ENCODE measurements around the gene DNM3. TPM values are rescaled to one million over a fixed set of nuclear protein-coding genes. Genes with fewer than 3 reads are reported as not detected.

DNM3 gene
- total and polyA plus RNA-seq, 9 of the 15 experiments (the other 6 are each of a cell fraction or from before 2014, with no cell fraction given) = 0.08 to 0.36 (median 0.22) TPM; not detected in 1

GRCh38 chr1:172405912-172406311, 564.6 kb downstream of the DNM3 start:
- ATAC-seq = no peak
- Histone ChIP-seq H4K20me1 (replicated peaks; ENCODE audit: control insufficient read depth, insufficient read depth, low read length) (no peaks in the 10 kb centered on the region), H3K27me3 (ENCODE audit: control insufficient read depth in 2 of 2, insufficient read depth in 2 of 2, low read length in 2 of 2) (no peaks in the 10 kb centered on the region), H3K79me2 (ENCODE audit: control insufficient read depth, insufficient read depth, low read length) (no peaks in the 10 kb centered on the region), H3K4me3 (no peak overlapping the region), H3K36me3 (ENCODE audit: control insufficient read depth, insufficient read depth, low read length) (no peaks in the 10 kb centered on the region), H3K9ac (ENCODE audit: insufficient read depth in 1 of 2, low read depth in 2 of 2, low read length in 2 of 2) (no peak overlapping the region), H2AFZ (ENCODE audit: low read depth, low read length) (no peak overlapping the region), H3K9me3 (replicated peaks; ENCODE audit: control insufficient read depth, insufficient read depth, low read depth, low read length) (no peaks in the 10 kb centered on the region), H3K27ac (ENCODE audit: extremely low read depth, low read depth, low read length) (no peak overlapping the region), H3K4me2 (ENCODE audit: insufficient read depth, low read length) (no peak overlapping the region), H3K9me1 (ENCODE audit: control insufficient read depth, insufficient read depth, low read length) (no peaks in the 10 kb centered on the region), H3K4me1 (replicated peaks in 1 of 2; ENCODE audit: control insufficient read depth in 2 of 2, insufficient read depth in 2 of 2, low read length in 2 of 2) (no peaks in the 10 kb centered on the region; a peak in 1 of 5 replicates)
- DNase-seq (ENCODE audit: extremely low read depth in 1 of 4, low spot score in 3 of 4) = no peak
- in situ Hi-C loops (cut with MboI) = no loop called here
- ChIA-PET POLR2A (interaction anchor here (0.6 kb wide), 1 partner anchor 46 kb away, joined by 3 read pairs; no protein-coding TSS in a partner anchor), CTCF (ENCODE audit: low intra/inter-chr PET ratio) (no interaction called here)
- FAIRE-seq = no peak
- no TSS peak for BruUV-seq (replicated peaks)
- intact Hi-C loops (cut with micrococcal nuclease) = no loop called here
- TF ChIP-seq FOSL1 (tag; conservative IDR thresholded peaks at IDR 0.05) (peak; percentile 74), TCF7L2 (IDR thresholded peaks at IDR 0.05; ENCODE audit: low read depth, low read length) (no peak)

GRCh38 chr1:172406968-172407367, 565.7 kb downstream of the DNM3 start:
- ATAC-seq (no peak), FAIRE-seq (no peak), DNase-seq (ENCODE audit: extremely low read depth in 1 of 4, low spot score in 3 of 4) (no peak)
- intact Hi-C loops (cut with micrococcal nuclease) (no loop called here), in situ Hi-C loops (cut with MboI) (no loop called here)
- H3K9me3 ChIP-seq (replicated peaks; ENCODE audit: control insufficient read depth, insufficient read depth, low read depth, low read length) = no peaks in the 10 kb centered on the region
- H3K4me2 ChIP-seq (ENCODE audit: insufficient read depth, low read length) = no peak overlapping the region
- no peak overlapping the region for H3K4me3 ChIP-seq
- POLR2A ChIA-PET = no interaction called here
- CTCF ChIA-PET (ENCODE audit: low intra/inter-chr PET ratio) = no interaction called here
- no peaks in the 10 kb centered on the region for H3K9me1 ChIP-seq (ENCODE audit: control insufficient read depth, insufficient read depth, low read length)
- TF ChIP-seq SIN3A (IDR thresholded peaks at IDR 0.05; ENCODE audit: borderline replicate concordance in 2 of 2, control insufficient read depth in 1 of 2, low read depth in 2 of 2, low read length in 2 of 2) (no peak), E2F3 (CRISPR knock-in tag; IDR thresholded peaks at IDR 0.05) (no peak), TAF1 (IDR thresholded peaks at IDR 0.05; ENCODE audit: control insufficient read depth, extremely low read depth, insufficient read depth, low read length, severe bottlenecking) (no peak)
- no peak overlapping the region for H3K9ac ChIP-seq (ENCODE audit: insufficient read depth in 1 of 2, low read depth in 2 of 2, low read length in 2 of 2)
- H3K4me1 ChIP-seq (replicated peaks in 1 of 2; ENCODE audit: control insufficient read depth in 2 of 2, insufficient read depth in 2 of 2, low read length in 2 of 2) = no peaks in the 10 kb centered on the region; a peak in 1 of 5 replicates
- no peaks in the 10 kb centered on the region for H3K79me2 ChIP-seq (ENCODE audit: control insufficient read depth, insufficient read depth, low read length)
- 12% methylated on average over 1 of the region's 1 CpG for WGBS (ENCODE audit: insufficient coverage, low coverage, missing lambda C conversion rate)
- no peaks in the 10 kb centered on the region for H3K36me3 ChIP-seq (ENCODE audit: control insufficient read depth, insufficient read depth, low read length)
- no peaks in the 10 kb centered on the region for H4K20me1 ChIP-seq (replicated peaks; ENCODE audit: control insufficient read depth, insufficient read depth, low read length)
- no TSS peak for BruUV-seq (replicated peaks)
- H2AFZ ChIP-seq (ENCODE audit: low read depth, low read length) = no peak overlapping the region
- no peaks in the 10 kb centered on the region for H3K27me3 ChIP-seq (ENCODE audit: control insufficient read depth in 2 of 2, insufficient read depth in 2 of 2, low read length in 2 of 2)
- H3K27ac ChIP-seq (ENCODE audit: extremely low read depth, low read depth, low read length) = no peak overlapping the region
